Mesenchymal stem cell (in vitro differentiated cells and primary cell): ENCODE results near the gene SBNO1.
A peak's percentile ranks its signal among the peaks of the same experiment; 100 is the strongest.

ENCODE experiments used
- DNase-seq: peaks from one replicate; pipeline ENCODE4 v3.0.0-alpha.2; 2013
- H2AFZ ChIP-seq: one replicate; pipeline ENCODE4 v1.6.1; 2013; ENCODE audit warnings: low read depth, mild to moderate bottlenecking, control low read depth, inconsistent platforms, low read length, moderate library complexity
- H2AK5ac ChIP-seq: 2 replicates; pipeline ENCODE4 v1.6.1; 2013; ENCODE audit warnings: low read length, moderate library complexity, mild to moderate bottlenecking, inconsistent platforms; ENCODE audit not compliant: severe bottlenecking
- H2BK120ac ChIP-seq: one replicate; pipeline ENCODE4 v1.6.1; 2013; ENCODE audit warnings: low read depth, mild to moderate bottlenecking, inconsistent platforms, low read length, moderate library complexity
- H2BK12ac ChIP-seq, 2 experiments: one replicate each; pipeline ENCODE4 v1.6.1; 2013; ENCODE audit warnings: inconsistent platforms in 2 of 2, low read length in 2 of 2, mild to moderate bottlenecking in 2 of 2, moderate library complexity in 2 of 2, control low read depth in 1 of 2
- H2BK15ac ChIP-seq: one replicate; pipeline ENCODE4 v1.6.1; 2013; ENCODE audit warnings: mild to moderate bottlenecking, low read depth, inconsistent platforms; ENCODE audit not compliant: poor library complexity, severe bottlenecking
- H2BK5ac ChIP-seq: 2 replicates; pipeline ENCODE4 v1.6.1; 2013; ENCODE audit warnings: low read depth, mild to moderate bottlenecking, low read length, control low read depth, inconsistent platforms; ENCODE audit not compliant: poor library complexity, severe bottlenecking
- H3K14ac ChIP-seq, 2 experiments: one replicate each; pipeline ENCODE4 v1.6.1; 2013; ENCODE audit warnings: inconsistent platforms in 2 of 2, low read length in 2 of 2, control low read depth in 1 of 2, mild to moderate bottlenecking in 1 of 2, moderate library complexity in 1 of 2
- H3K18ac ChIP-seq, 2 experiments: one replicate each; pipeline ENCODE4 v1.6.1; 2013; ENCODE audit warnings: inconsistent platforms in 2 of 2, low read length in 2 of 2, control low read depth in 1 of 2, low read depth in 1 of 2, mild to moderate bottlenecking in 1 of 2
- H3K23ac ChIP-seq, 2 experiments: one replicate each; pipeline ENCODE4 v1.6.1; 2013; ENCODE audit warnings: inconsistent platforms in 2 of 2, low read length in 2 of 2, mild to moderate bottlenecking in 2 of 2, moderate library complexity in 2 of 2, control low read depth in 1 of 2
- H3K27ac ChIP-seq: 2 replicates; pipeline ENCODE4 v1.5.1; 2013; ENCODE audit warnings: mild to moderate bottlenecking, moderate library complexity, low read length, control low read depth, inconsistent platforms; ENCODE audit not compliant: poor library complexity, severe bottlenecking
- H3K27me3 ChIP-seq, 2 experiments: 2 replicates each; pipeline versions ENCODE4 v1.6.1 to v1.7.0; 2013; ENCODE audit warnings: low read length in 2 of 2, mild to moderate bottlenecking in 2 of 2, moderate library complexity in 2 of 2, control low read depth in 1 of 2, inconsistent platforms in 1 of 2; ENCODE audit not compliant: control insufficient read depth in 1 of 2, insufficient read depth in 1 of 2
- H3K36me3 ChIP-seq, 2 experiments: 2 replicates each; pipeline versions ENCODE4 v1.6.1 to v1.7.0; 2013; ENCODE audit warnings: low read length in 2 of 2, control low read depth in 1 of 2, inconsistent platforms in 1 of 2, low read depth in 1 of 2, mild to moderate bottlenecking in 1 of 2; ENCODE audit not compliant: insufficient read depth in 2 of 2, control insufficient read depth in 1 of 2
- H3K4ac ChIP-seq, 2 experiments: one replicate each; pipeline ENCODE4 v1.6.1; 2013; ENCODE audit warnings: inconsistent platforms in 2 of 2, low read length in 2 of 2, mild to moderate bottlenecking in 2 of 2, moderate library complexity in 2 of 2, control low read depth in 1 of 2, low read depth in 1 of 2
- H3K4me1 ChIP-seq: 2 replicates; pipeline ENCODE4 v1.6.1; 2013; ENCODE audit warnings: low read depth, low read length, control low read depth; ENCODE audit not compliant: control insufficient read depth, insufficient read depth
- H3K4me2 ChIP-seq: 2 replicates; pipeline ENCODE4 v1.6.1; 2013; ENCODE audit warnings: low read length, mild to moderate bottlenecking, inconsistent platforms; ENCODE audit not compliant: poor library complexity, severe bottlenecking
- H3K4me3 ChIP-seq, 2 experiments: 2 replicates each; pipeline versions ENCODE4 v1.5.1 to v1.7.0; 2013; ENCODE audit warnings: low read length in 2 of 2, mild to moderate bottlenecking in 2 of 2, control low read depth in 1 of 2, low read depth in 1 of 2; ENCODE audit not compliant: insufficient read depth in 1 of 2
- H3K79me1 ChIP-seq: replicated peaks from 2 replicates; pipeline ENCODE4 v1.6.1; 2013; ENCODE audit warnings: mild to moderate bottlenecking, control low read depth, low read length, inconsistent platforms; ENCODE audit not compliant: poor library complexity, severe bottlenecking
- H3K9ac ChIP-seq: 2 replicates; pipeline ENCODE4 v1.7.0; 2013; ENCODE audit warnings: mild to moderate bottlenecking, low read length, moderate library complexity
- H3K9me3 ChIP-seq: 2 replicates; pipeline ENCODE4 v1.7.0; 2013; ENCODE audit warnings: mild to moderate bottlenecking, low read length; ENCODE audit not compliant: control insufficient read depth
- H4K8ac ChIP-seq: one replicate; pipeline ENCODE4 v1.6.1; 2013; ENCODE audit warnings: inconsistent platforms, mild to moderate bottlenecking, low read length, moderate library complexity
- H4K91ac ChIP-seq: one replicate; pipeline ENCODE4 v1.6.1; 2013; ENCODE audit warnings: mild to moderate bottlenecking, low read length, inconsistent platforms
- WGBS: methylation state at CpG from one replicate; pipeline ENCODE4 v1.1.7; 2013; ENCODE audit warnings: mixed read lengths; 5-methylcytosine and 5-hydroxymethylcytosine counted together

SBNO1 gene

DNA sequence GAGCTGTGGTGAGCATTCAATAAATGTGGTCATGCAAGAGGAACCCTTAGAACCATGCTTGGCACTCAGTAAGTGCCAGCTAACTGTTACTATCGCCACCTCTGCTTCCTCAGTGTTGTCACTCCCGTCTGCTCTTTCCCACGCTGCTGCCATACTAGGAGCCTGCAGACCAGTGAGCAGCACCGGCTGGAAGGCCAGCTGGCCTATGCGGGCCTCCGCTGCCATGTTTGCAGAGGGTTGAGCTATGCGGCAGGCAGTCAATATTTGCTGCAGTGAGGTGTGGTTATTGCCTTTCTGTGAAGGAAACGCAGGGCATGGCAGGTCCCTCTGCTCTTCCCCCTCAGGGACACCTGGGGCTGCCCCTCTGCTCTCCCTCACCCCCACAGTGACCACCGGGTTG, 32.3 kb upstream of the SBNO1 start:
- no peak overlapping the region for H2BK15ac ChIP-seq
- no peaks in the 10 kb centered on the region for H3K9me3 ChIP-seq
- no peak for DNase-seq
- peak overlapping the region in 1 of 2 experiments; percentile 18 for H3K23ac ChIP-seq
- H4K8ac ChIP-seq = peak overlapping the region; percentile 71
- H3K79me1 ChIP-seq = peaks cover 13% of the 10 kb centered on the region
- peak overlapping the region; percentile 31 for H3K9ac ChIP-seq
- no peak overlapping the region for H2BK5ac ChIP-seq
- H4K91ac ChIP-seq = no peak overlapping the region
- H3K4me1 ChIP-seq = peaks cover 28% of the 10 kb centered on the region
- H3K27ac ChIP-seq = peak overlapping the region; percentile 2
- H2AK5ac ChIP-seq = peak overlapping the region; percentile 21
- peak overlapping the region in 1 of 2 experiments; percentile 18 for H2BK12ac ChIP-seq
- 95% methylated on average over 9 of the region's 9 CpGs for WGBS
- no peak overlapping the region for H3K4ac ChIP-seq
- no peak overlapping the region for H3K18ac ChIP-seq
- H3K27me3 ChIP-seq = no peaks in the 10 kb centered on the region
- no peak overlapping the region for H2AFZ ChIP-seq
- no peak overlapping the region for H2BK120ac ChIP-seq
- no peak overlapping the region for H3K4me3 ChIP-seq
- H3K14ac ChIP-seq = no peak overlapping the region
- no peak overlapping the region for H3K4me2 ChIP-seq
- H3K36me3 ChIP-seq = peaks cover 54 to 57% of the 10 kb centered on the region in 2 experiments

DNA sequence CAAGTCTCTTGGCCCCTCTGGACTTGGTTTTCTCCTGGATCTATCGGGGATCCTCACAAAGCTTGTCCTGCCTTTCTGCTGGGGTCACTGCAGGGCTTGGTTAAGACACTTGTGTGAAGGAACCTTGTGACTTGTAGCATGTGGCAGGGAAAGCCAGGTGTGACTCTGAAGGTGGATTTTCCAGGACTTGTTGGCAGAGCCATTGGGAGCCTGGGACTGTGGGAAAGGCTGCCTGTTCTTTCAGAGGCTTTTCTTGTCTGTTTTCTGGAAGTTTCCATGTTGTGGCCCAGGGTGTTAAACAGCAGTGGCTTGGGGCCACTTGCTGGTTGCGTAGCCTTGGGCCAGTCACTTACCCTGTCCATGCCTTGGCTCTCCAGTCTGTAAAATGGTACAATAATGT, 31.9 kb upstream of the SBNO1 start:
- WGBS = 95% methylated on average over 2 of the region's 2 CpGs
- Histone ChIP-seq H3K4me2 (no peak overlapping the region), H2BK15ac (no peak overlapping the region), H2BK12ac (no peak overlapping the region), H3K36me3 (peaks cover 56 to 57% of the 10 kb centered on the region in 2 experiments), H3K14ac (no peak overlapping the region), H2AK5ac (no peak overlapping the region), H4K8ac (no peak overlapping the region), H3K27me3 (no peaks in the 10 kb centered on the region), H3K9ac (no peak overlapping the region), H3K23ac (no peak overlapping the region), H3K4ac (no peak overlapping the region), H3K4me3 (no peak overlapping the region), H3K18ac (no peak overlapping the region), H3K4me1 (peaks cover 28% of the 10 kb centered on the region), H3K9me3 (no peaks in the 10 kb centered on the region), H2AFZ (no peak overlapping the region), H4K91ac (no peak overlapping the region), H3K79me1 (peaks cover 15% of the 10 kb centered on the region), H2BK120ac (no peak overlapping the region), H3K27ac (no peak overlapping the region), H2BK5ac (no peak overlapping the region)
- no peak for DNase-seq

DNA sequence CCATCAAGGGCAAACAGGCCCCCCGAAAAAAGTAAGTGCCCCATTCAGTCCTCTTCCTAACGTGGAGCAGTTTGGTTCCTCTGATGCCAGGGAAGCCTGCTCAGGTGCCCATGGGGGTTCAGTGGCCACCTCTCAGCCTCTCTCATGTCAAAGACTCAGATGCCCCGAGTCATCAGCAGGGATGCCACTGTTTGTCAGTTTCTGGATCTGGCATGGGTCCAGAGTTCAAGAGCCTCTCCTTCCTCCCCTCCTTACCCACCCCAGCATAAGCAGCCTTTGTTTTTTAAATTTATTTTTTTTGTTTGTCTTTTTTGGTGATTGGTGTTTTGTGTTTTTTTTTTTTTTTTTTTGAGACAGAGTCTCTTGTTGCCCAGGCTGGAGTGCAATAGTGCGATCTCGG, 30.6 kb upstream of the SBNO1 start:
- H3K4me1 ChIP-seq = peaks cover 29% of the 10 kb centered on the region
- H3K18ac ChIP-seq = no peak overlapping the region
- H3K23ac ChIP-seq = no peak overlapping the region
- H3K27me3 ChIP-seq = no peaks in the 10 kb centered on the region
- no peak overlapping the region for H4K8ac ChIP-seq
- H2BK5ac ChIP-seq = no peak overlapping the region
- no peak overlapping the region for H2BK120ac ChIP-seq
- H2AFZ ChIP-seq = no peak overlapping the region
- no peak overlapping the region for H3K4me2 ChIP-seq
- no peak overlapping the region for H3K4ac ChIP-seq
- 97% methylated on average over 5 of the region's 5 CpGs for WGBS
- no peak overlapping the region for H3K27ac ChIP-seq
- no peak for DNase-seq
- H3K9me3 ChIP-seq = no peaks in the 10 kb centered on the region
- H3K4me3 ChIP-seq = no peak overlapping the region
- H4K91ac ChIP-seq = no peak overlapping the region
- no peak overlapping the region for H3K14ac ChIP-seq
- peaks cover 16% of the 10 kb centered on the region for H3K79me1 ChIP-seq
- H3K36me3 ChIP-seq = peaks cover 61 to 66% of the 10 kb centered on the region in 2 experiments
- H2BK15ac ChIP-seq = no peak overlapping the region
- no peak overlapping the region for H3K9ac ChIP-seq
- no peak overlapping the region for H2AK5ac ChIP-seq
- H2BK12ac ChIP-seq = no peak overlapping the region

DNA sequence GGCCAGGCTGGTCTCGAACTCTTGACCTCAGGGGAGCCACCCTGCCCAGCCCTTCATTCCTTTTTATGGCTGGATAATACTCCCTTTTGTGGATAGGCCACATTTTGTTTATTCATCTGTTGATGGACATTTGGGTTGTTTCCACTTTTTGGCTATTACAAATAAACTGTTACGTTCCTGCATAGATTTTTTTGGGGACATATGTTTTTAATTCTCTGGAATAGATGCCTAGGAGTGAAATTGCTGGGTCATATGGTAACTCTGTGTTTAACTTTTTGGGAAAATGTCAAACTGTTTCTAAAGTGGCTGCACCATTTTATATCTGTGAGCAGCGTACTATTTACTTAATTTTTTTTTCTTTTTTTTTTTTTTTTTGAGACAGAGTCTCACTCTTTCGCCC, 29.1 kb upstream of the SBNO1 start:
- Histone ChIP-seq H3K4me2 (no peak overlapping the region), H4K8ac (no peak overlapping the region), H3K18ac (no peak overlapping the region), H2BK15ac (no peak overlapping the region), H3K36me3 (peaks cover 58 to 66% of the 10 kb centered on the region in 2 experiments), H3K23ac (no peak overlapping the region), H2BK12ac (no peak overlapping the region), H2BK120ac (no peak overlapping the region), H3K9ac (no peak overlapping the region), H3K79me1 (peaks cover 16% of the 10 kb centered on the region), H2AFZ (no peak overlapping the region), H2AK5ac (no peak overlapping the region), H3K27ac (no peak overlapping the region), H3K27me3 (no peaks in the 10 kb centered on the region), H3K4me1 (peaks cover 26% of the 10 kb centered on the region), H4K91ac (no peak overlapping the region), H3K4ac (no peak overlapping the region), H3K4me3 (no peak overlapping the region), H2BK5ac (no peak overlapping the region), H3K14ac (no peak overlapping the region), H3K9me3 (no peaks in the 10 kb centered on the region)
- WGBS = 98% methylated on average over 3 of the region's 4 CpGs
- no peak for DNase-seq
